Endothelial cell of umbilical vein (primary cell): ENCODE results near the gene PPP1R16B.

Source experiments
- POLR2A ChIP-seq: IDR thresholded peaks from 2 replicates; pipeline ENCODE4 v1.6.1; 2012; ENCODE audit warnings: low read depth, mild to moderate bottlenecking, control low read depth, low read length
- POLR2AphosphoS5 ChIP-seq: IDR thresholded peaks from 2 replicates; pipeline ENCODE4 v1.6.1; 2012; ENCODE audit warnings: low read depth, mild to moderate bottlenecking, control low read depth, low read length, moderate library complexity; ENCODE audit not compliant: insufficient read depth
- TF ChIP-seq, protein P1 (sequence below), 2 donors: IDR thresholded peaks; 1 replicate in 1 of 2; 2 replicates in 1 of 2; pipeline ENCODE4 v1.5.1; 2011; ENCODE audit warnings: low read length in 2 of 2, mild to moderate bottlenecking in 2 of 2, moderate library complexity in 2 of 2, control low read depth in 1 of 2, inconsistent platforms in 1 of 2, low read depth in 1 of 2; ENCODE audit not compliant: insufficient read depth in 1 of 2; ENCODE audit errors: extremely low read depth in 1 of 2

DNA sequence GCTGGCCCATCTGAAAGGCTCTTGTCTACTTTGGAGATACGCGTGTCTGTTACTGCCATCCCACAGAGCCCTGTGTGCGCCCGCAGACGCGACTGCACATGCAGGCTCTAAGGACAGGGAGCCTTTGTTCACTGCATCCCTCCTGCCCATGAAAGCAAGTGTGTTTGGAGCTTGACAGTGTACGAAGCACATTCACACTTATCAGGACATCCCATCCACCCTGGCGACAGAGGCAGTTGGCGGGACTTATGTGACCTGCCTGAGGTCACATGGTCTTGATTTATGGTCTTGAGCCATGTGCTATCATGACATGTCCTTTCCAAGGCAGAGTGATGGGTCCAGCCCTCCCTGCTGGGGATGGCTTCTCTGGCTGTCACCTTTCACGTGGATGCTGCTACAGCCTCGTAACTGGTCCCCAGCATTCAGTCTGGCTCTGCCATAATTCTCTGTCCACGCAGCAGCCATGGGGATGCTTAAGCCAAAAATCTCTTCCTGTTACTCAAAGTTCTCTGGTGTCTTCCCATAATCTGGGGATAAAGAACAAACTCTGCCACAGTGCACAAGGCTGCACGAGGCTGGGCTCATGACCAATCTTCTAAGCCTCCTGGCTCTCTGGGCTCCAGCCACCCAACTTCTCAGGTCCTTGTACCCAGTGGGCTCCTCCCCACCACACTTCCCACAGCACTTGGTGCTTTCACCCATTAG is 84.4 kb downstream of the PPP1R16B start:
- TF ChIP-seq, protein P1, sequence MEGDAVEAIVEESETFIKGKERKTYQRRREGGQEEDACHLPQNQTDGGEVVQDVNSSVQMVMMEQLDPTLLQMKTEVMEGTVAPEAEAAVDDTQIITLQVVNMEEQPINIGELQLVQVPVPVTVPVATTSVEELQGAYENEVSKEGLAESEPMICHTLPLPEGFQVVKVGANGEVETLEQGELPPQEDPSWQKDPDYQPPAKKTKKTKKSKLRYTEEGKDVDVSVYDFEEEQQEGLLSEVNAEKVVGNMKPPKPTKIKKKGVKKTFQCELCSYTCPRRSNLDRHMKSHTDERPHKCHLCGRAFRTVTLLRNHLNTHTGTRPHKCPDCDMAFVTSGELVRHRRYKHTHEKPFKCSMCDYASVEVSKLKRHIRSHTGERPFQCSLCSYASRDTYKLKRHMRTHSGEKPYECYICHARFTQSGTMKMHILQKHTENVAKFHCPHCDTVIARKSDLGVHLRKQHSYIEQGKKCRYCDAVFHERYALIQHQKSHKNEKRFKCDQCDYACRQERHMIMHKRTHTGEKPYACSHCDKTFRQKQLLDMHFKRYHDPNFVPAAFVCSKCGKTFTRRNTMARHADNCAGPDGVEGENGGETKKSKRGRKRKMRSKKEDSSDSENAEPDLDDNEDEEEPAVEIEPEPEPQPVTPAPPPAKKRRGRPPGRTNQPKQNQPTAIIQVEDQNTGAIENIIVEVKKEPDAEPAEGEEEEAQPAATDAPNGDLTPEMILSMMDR (IDR thresholded peaks at IDR 0.05; ENCODE audit: extremely low read depth in 1 of 2, insufficient read depth in 1 of 2, low read depth in 1 of 2, low read length in 2 of 2): no peak
- no peak for TF ChIP-seq POLR2AphosphoS5
- no peak for TF ChIP-seq POLR2A
